ENCODE data around the gene RPS16.

RPS16 gene

DNA sequence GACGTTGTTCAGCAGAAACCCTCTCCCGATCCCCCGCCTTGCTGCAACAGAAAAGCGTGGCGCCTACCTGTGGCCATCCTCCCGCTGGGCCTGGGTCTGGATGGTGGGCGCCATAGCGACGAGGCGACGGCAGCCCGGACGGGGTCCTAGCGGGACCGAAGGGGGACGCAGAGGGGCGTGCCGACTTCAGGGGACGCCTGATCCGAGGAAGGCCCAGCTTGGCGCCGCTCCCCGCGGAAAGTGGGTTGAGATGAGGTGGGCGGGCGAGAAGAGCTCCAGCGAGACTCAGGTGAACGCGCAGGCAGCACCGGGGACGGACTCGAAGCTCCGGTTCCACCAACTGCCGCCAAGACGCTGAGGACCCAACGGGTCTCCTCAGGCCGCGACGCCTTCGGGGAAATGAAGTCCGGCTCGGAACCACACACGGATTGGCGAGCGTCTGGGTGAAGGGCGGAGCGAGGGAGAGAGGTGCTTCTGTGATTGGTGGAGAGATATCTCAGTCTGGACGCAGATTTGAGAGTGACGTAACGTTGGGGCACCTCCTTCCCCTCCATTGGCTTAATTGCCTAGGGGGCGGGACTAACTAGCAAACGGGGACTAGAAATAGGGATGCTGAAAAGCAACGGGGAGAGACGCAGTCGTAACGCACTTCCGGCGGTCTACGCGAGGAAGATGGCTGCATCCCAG is 44.9 kb downstream of the RPS16 start, which contains the start of the genes MED29 and PAF1:
Gene MED29 (plus strand): TSS at position 628 of the 687 bp plus-strand sequence. CDS start 45 bp downstream, at position 673.
Gene PAF1 (minus strand): TSS at position 356 of the 687 bp plus-strand sequence. CDS start 242 bp downstream, at position 114.
- TF ChIP-seq, protein P1, sequence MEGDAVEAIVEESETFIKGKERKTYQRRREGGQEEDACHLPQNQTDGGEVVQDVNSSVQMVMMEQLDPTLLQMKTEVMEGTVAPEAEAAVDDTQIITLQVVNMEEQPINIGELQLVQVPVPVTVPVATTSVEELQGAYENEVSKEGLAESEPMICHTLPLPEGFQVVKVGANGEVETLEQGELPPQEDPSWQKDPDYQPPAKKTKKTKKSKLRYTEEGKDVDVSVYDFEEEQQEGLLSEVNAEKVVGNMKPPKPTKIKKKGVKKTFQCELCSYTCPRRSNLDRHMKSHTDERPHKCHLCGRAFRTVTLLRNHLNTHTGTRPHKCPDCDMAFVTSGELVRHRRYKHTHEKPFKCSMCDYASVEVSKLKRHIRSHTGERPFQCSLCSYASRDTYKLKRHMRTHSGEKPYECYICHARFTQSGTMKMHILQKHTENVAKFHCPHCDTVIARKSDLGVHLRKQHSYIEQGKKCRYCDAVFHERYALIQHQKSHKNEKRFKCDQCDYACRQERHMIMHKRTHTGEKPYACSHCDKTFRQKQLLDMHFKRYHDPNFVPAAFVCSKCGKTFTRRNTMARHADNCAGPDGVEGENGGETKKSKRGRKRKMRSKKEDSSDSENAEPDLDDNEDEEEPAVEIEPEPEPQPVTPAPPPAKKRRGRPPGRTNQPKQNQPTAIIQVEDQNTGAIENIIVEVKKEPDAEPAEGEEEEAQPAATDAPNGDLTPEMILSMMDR (IDR thresholded peaks at IDR 0.05; ENCODE audit: control extremely low read depth, extremely low read depth, low read depth, missing control alignments) = no peak
- CTCF ChIA-PET = interaction anchor here (1.0 to 1.8 kb wide), 7 partner anchors 10 to 45 kb away, joined by 3 to 11 read pairs (median 4); partner anchors contain the start of genes PLEKHG2 and RPS16
- DNase-seq (ENCODE audit: extremely low spot score) = peak; percentile 99
- POLR2A ChIA-PET = interaction anchor here (0.5 to 2.1 kb wide), 16 partner anchors 8 to 530 kb away, joined by 3 to 18 read pairs (median 6); partner anchors contain the start of genes DYRK1B, PLEKHG2, RPS16 and SAMD4B

DNA sequence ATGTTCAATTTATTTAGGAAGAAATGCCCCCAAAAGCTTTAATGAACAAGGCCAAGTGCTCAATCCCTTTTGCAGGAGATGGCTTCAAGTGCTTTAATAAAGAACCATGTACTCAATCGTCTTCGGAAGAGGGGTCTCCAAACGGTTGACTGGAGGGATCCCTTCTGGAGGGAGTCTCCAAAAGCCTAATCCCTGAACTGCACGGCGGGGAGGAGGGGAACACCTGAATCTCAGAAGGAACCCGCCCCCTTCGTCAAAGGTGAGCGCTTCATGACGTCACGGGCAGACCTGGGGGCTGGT is 45.3 kb downstream of the RPS16 start:
- CTCF ChIA-PET = interaction anchor here (1.2 to 1.8 kb wide), 7 partner anchors 11 to 48 kb away, joined by 3 to 11 read pairs (median 4); partner anchors contain the start of genes PLEKHG2, RPS16 and SAMD4B
- DNase-seq (ENCODE audit: extremely low spot score) = no peak
- POLR2A ChIA-PET = interaction anchor here (0.9 to 2.1 kb wide), 5 partner anchors 11 to 45 kb away, joined by 4 to 18 read pairs (median 14); partner anchors contain the start of genes RPS16 and ZFP36
- TF ChIP-seq, protein P1 (IDR thresholded peaks at IDR 0.05; ENCODE audit: control extremely low read depth, extremely low read depth, low read depth, missing control alignments) = no peak

- DNase-seq (ENCODE audit: extremely low spot score) = no peak
- CTCF ChIA-PET = interaction anchor here (1.2 to 1.7 kb wide), 6 partner anchors 8 to 47 kb away, joined by 3 to 9 read pairs (median 4); partner anchors contain the start of genes PLEKHG2 and SAMD4B
- POLR2A ChIA-PET = interaction anchor here (0.5 kb wide), 1 partner anchor 19 kb away, joined by 5 read pairs; no protein-coding TSS in a partner anchor
- TF ChIP-seq, protein P1 (IDR thresholded peaks at IDR 0.05; ENCODE audit: control extremely low read depth, extremely low read depth, low read depth, missing control alignments) = no peak
These were observed 45.9 kb downstream of the RPS16 start for GRCh38 chr19:39389631-39390414.

DNA sequence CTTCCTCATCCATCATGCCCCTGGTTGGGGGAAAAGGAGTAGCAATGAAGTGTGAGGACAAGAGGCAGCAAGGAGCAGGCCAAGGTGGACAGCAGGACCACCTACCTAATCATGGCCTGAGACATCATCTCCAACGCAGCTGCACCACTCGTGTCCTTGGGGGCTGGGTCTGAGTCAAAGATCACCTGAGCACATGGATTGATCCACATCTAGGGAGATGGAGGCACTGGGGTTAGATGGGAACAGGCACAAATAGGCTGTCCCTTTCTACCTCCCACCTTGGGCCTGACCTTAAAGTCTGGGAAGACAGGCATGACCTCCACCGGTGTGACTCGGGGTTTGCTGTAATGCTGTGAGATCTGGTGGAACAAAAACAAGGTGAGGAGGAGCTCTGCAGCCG is 47.1 kb downstream of the RPS16 start:
- TF ChIP-seq, protein P1 (IDR thresholded peaks at IDR 0.05; ENCODE audit: control extremely low read depth, extremely low read depth, low read depth, missing control alignments) = no peak
- CTCF ChIA-PET = interaction anchor here (1.4 to 1.5 kb wide), 2 partner anchors 10 to 23 kb away, joined by 3 to 6 read pairs; no protein-coding TSS in a partner anchor
- POLR2A ChIA-PET = no interaction called here
- no peak for DNase-seq (ENCODE audit: extremely low spot score)

- TF ChIP-seq, protein P1 (IDR thresholded peaks at IDR 0.05; ENCODE audit: control extremely low read depth, extremely low read depth, low read depth, missing control alignments) = no peak
- POLR2A ChIA-PET = interaction anchor here (0.5 to 1.1 kb wide), 2 partner anchors 10 to 105 kb away, joined by 3 to 5 read pairs; no protein-coding TSS in a partner anchor
- DNase-seq (ENCODE audit: extremely low spot score) = no peak
- CTCF ChIA-PET = interaction anchor here (0.8 kb wide), 2 partner anchors 11 to 111 kb away, joined by 3 read pairs; no protein-coding TSS in a partner anchor
These were observed 49.2 kb downstream of the RPS16 start for GRCh38 chr19:39386557-39386956.
